Measurements from ENCODE around the gene GBGT1. TPM values are rescaled to one million over a fixed set of nuclear protein-coding genes. Genes with fewer than 3 reads are reported as not detected.

GBGT1 gene
- total RNA-seq, 1 experiment from 2014 or later, result 0.14 TPM

DNA sequence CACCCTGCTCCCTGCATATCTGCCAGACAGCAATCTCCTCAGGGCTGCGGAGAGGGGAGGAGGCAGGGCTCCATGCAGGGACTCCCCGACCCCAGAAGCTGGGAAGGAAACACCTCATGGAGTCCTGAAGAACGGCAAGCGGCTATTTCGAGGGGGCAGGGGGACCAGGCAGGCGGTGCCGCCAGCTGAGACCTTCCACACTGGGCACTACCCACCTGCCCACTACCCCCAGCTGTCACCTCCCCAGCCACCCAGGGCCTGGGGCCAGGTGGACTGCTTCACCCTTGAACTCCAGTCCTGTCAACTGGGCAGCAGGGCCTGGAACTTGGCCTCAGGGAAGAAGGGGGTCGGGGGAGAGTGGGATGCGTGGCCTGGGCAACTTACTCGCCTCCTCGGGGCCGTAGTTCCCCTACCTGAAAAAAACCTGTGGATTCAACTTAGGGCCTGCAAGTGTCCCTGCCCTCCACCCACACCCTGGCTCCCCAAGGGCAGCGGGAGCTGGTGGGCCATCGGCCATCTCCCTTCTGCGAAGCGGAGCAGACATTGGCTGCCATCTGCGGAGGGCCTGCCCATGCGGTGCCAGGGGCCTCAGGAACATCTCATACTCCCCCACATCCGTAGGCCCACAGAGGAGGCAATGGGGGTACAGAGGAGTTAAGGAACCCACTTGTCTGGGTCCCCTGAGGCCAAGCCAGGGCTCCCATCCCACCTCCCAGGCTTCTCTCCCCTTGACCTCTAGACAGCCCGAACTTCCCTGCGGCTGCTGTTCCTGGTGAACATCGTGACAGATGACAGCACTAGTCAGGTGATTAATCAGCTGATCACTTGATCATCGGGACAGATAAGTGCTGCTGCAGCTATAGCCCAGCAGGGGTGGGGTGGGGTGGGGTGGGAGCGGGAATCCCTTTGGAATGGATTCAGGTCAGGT lies 24.2 kb downstream of the GBGT1 start:
- H3K4me1 ChIP-seq, result peaks cover 14% of the 10 kb centered on the region; the same call in 1 of the 2 replicates
- ChIA-PET CTCF (no interaction called here), POLR2A (no interaction called here)
- H3K4me3 ChIP-seq (ENCODE audit: low read depth, low read length), result no peak overlapping the region
- Mint-ChIP-seq H3K4me1 (ENCODE audit: low read depth, unreplicated experiment) (no peaks in the 10 kb centered on the region), H3K27me3 (ENCODE audit: insufficient read depth, unreplicated experiment) (no peaks in the 10 kb centered on the region), H3K36me3 (ENCODE audit: insufficient read depth, unreplicated experiment) (peaks cover 12% of the 10 kb centered on the region), H3K27ac (ENCODE audit: unreplicated experiment) (no peak overlapping the region), H3K9me3 (ENCODE audit: unreplicated experiment) (no peaks in the 10 kb centered on the region), H3K4me3 (ENCODE audit: unreplicated experiment) (no peak overlapping the region)
- intact Hi-C loops (cut with micrococcal nuclease; ENCODE audit: unreplicated experiment), result no loop called here
- no peaks in the 10 kb centered on the region for H3K27me3 ChIP-seq (replicated peaks; ENCODE audit: control insufficient read depth, insufficient read depth, low read length)
- BruUV-seq (replicated peaks), result no TSS peak
- no peaks in the 10 kb centered on the region for H3K9me3 ChIP-seq
- TF ChIP-seq, protein P1, sequence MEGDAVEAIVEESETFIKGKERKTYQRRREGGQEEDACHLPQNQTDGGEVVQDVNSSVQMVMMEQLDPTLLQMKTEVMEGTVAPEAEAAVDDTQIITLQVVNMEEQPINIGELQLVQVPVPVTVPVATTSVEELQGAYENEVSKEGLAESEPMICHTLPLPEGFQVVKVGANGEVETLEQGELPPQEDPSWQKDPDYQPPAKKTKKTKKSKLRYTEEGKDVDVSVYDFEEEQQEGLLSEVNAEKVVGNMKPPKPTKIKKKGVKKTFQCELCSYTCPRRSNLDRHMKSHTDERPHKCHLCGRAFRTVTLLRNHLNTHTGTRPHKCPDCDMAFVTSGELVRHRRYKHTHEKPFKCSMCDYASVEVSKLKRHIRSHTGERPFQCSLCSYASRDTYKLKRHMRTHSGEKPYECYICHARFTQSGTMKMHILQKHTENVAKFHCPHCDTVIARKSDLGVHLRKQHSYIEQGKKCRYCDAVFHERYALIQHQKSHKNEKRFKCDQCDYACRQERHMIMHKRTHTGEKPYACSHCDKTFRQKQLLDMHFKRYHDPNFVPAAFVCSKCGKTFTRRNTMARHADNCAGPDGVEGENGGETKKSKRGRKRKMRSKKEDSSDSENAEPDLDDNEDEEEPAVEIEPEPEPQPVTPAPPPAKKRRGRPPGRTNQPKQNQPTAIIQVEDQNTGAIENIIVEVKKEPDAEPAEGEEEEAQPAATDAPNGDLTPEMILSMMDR (IDR thresholded peaks at IDR 0.05; ENCODE audit: insufficient read depth in 1 of 2, low read depth in 1 of 2, low read length in 1 of 2, severe bottlenecking in 1 of 2, unreplicated experiment in 1 of 2), result no peak
- no peaks in the 10 kb centered on the region; the same call in 1 of the 2 replicates for H3K36me3 ChIP-seq (ENCODE audit: control insufficient read depth, insufficient read depth, low read length)
- DNase-seq, result no peak

DNA sequence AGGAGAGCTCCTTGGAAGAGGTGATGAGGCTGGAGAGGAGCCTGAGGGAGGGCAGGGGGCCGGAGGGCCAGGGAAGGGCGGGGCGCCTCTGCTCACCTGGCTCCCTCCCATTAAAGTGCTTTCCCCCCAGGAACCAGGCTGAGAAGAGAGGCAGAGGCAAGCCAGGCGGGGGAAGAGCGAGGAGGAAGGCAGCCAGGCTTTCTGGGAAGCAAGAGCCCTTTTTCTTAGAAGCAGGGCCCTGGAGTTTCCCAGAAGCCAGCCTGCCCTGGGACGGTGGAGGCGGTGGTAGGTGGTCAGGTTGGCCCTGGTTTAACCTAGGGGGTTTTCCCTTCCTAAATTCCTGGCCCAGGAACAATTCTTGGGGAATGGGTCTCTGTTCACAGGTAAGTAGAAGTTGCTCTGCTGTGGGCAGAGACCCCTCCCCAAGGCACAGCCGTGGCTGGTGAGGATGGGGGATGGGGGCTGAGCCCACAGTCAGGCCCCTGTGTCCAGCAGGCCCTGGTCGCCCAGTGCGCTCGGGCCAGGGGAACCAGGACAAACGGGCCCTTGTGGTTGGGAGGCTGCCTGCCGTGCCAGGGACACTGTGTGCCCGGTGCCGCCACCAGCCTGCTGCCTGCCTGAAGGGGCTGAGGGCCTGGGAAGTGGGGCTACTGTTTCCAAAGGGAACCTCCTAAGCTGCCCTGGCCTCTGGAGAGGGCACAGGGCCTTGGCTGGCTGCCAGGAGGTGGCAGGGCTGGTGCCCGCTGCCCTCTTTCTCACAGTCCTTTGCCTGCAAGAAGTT lies 26.1 kb downstream of the GBGT1 start:
- peaks cover 7% of the 10 kb centered on the region for H3K4me1 Mint-ChIP-seq (ENCODE audit: low read depth, unreplicated experiment)
- intact Hi-C loops (cut with micrococcal nuclease; ENCODE audit: unreplicated experiment), result no loop called here
- H3K4me3 ChIP-seq (ENCODE audit: low read depth, low read length), result no peak overlapping the region
- no peak for DNase-seq
- no TSS peak for BruUV-seq (replicated peaks)
- no peaks in the 10 kb centered on the region for H3K9me3 Mint-ChIP-seq (ENCODE audit: unreplicated experiment)
- CTCF ChIA-PET, result interaction anchor here (0.6 to 0.7 kb wide), 2 partner anchors 10 to 991 kb away, joined by 3 read pairs; no protein-coding TSS in a partner anchor
- no peaks in the 10 kb centered on the region for H3K27me3 ChIP-seq (replicated peaks; ENCODE audit: control insufficient read depth, insufficient read depth, low read length)
- TF ChIP-seq, protein P1 (IDR thresholded peaks at IDR 0.05; ENCODE audit: insufficient read depth in 1 of 2, low read depth in 1 of 2, low read length in 1 of 2, severe bottlenecking in 1 of 2, unreplicated experiment in 1 of 2), result no peak
- H3K36me3 Mint-ChIP-seq (ENCODE audit: insufficient read depth, unreplicated experiment), result peaks cover 5% of the 10 kb centered on the region
- H3K36me3 ChIP-seq (ENCODE audit: control insufficient read depth, insufficient read depth, low read length), result no peaks in the 10 kb centered on the region; the same call in 1 of the 2 replicates
- no peak overlapping the region for H3K27ac Mint-ChIP-seq (ENCODE audit: unreplicated experiment)
- H3K4me3 Mint-ChIP-seq (ENCODE audit: unreplicated experiment), result no peak overlapping the region
- H3K4me1 ChIP-seq, result peaks cover 15% of the 10 kb centered on the region
- H3K9me3 ChIP-seq, result no peaks in the 10 kb centered on the region
- POLR2A ChIA-PET, result no interaction called here
- H3K27me3 Mint-ChIP-seq (ENCODE audit: insufficient read depth, unreplicated experiment), result no peaks in the 10 kb centered on the region

DNA sequence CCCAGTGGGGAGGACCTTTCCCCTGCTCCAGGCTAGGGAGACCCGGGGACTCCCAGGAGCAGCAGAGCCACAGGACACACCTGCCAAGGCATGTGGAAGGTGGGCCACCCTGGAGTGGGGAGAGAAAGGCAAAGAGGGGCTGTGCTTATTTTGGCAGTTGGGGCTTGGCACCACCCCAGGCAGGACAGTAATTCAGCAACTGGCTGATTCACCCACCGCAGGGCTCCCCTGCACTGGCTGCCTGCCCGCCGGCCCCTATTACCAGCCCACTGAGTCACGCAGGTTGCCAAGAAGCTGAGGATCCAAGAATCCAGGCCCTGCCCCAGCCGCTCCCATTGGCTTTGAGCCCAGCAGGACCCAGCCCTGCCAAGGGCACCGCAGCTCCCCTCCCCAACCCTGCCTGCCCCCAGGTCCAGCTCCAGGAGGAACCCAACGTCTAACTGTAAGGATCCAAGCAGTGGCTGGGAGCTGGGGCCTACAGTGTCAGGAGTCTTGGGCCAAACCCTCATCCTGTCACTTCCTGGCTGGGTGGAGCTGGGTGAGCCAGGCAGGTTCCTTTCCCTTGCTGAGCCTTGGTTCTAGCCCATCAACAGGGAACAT lies 28.5 kb downstream of the GBGT1 start:
- H3K4me1 ChIP-seq, result peaks cover 12% of the 10 kb centered on the region; the same call in 1 of the 2 replicates
- H3K27ac Mint-ChIP-seq (ENCODE audit: unreplicated experiment), result peak overlapping the region; percentile 64
- intact Hi-C loops (cut with micrococcal nuclease; ENCODE audit: unreplicated experiment), result no loop called here

More for the DNA sequence above, 28.5 kb downstream of the GBGT1 start:
- no peaks in the 10 kb centered on the region for H3K27me3 Mint-ChIP-seq (ENCODE audit: insufficient read depth, unreplicated experiment)
- H3K4me3 Mint-ChIP-seq (ENCODE audit: unreplicated experiment), result no peak overlapping the region
- H3K9me3 Mint-ChIP-seq (ENCODE audit: unreplicated experiment), result no peaks in the 10 kb centered on the region
- BruUV-seq (replicated peaks), result no TSS peak
- no peaks in the 10 kb centered on the region for H3K27me3 ChIP-seq (replicated peaks; ENCODE audit: control insufficient read depth, insufficient read depth, low read length)
- H3K36me3 Mint-ChIP-seq (ENCODE audit: insufficient read depth, unreplicated experiment), result peaks cover 5% of the 10 kb centered on the region
- no peaks in the 10 kb centered on the region for H3K9me3 ChIP-seq
- H3K36me3 ChIP-seq (ENCODE audit: control insufficient read depth, insufficient read depth, low read length), result no peaks in the 10 kb centered on the region; the same call in 1 of the 2 replicates
- peaks cover 7% of the 10 kb centered on the region for H3K4me1 Mint-ChIP-seq (ENCODE audit: low read depth, unreplicated experiment)
- ChIA-PET CTCF (no interaction called here), POLR2A (no interaction called here)
- H3K4me3 ChIP-seq (ENCODE audit: low read depth, low read length), result no peak overlapping the region
- DNase-seq, result no peak
- TF ChIP-seq, protein P1 (IDR thresholded peaks at IDR 0.05; ENCODE audit: insufficient read depth in 1 of 2, low read depth in 1 of 2, low read length in 1 of 2, severe bottlenecking in 1 of 2, unreplicated experiment in 1 of 2), result no peak
